Measurements from ENCODE around the gene COPE. TPM values are rescaled to one million over a fixed set of nuclear protein-coding genes. Genes with fewer than 3 reads are reported as not detected.
A peak's percentile ranks its signal among the peaks of the same experiment; 100 is the strongest.

The COPE gene
- polyA plus RNA-seq, 1 experiment, result 309 TPM

- Histone ChIP-seq H3K4me3 (ENCODE audit: low read depth, low read length) (no peak overlapping the region), H3K27me3 (ENCODE audit: control insufficient read depth, insufficient read depth, low read length) (peaks cover 7% of the 10 kb centered on the region), H3K36me3 (ENCODE audit: control insufficient read depth, insufficient read depth, low read length) (peaks cover 11% of the 10 kb centered on the region)
- POLR2A ChIA-PET, result no interaction called here
- DNase-seq (ENCODE audit: low read depth), result no peak
- CTCF ChIA-PET, result interaction anchor here (0.6 to 4.7 kb wide), 2 partner anchors 54 to 91 kb away, joined by 3 to 33 read pairs; no protein-coding TSS in a partner anchor
- TF ChIP-seq CTCF (IDR thresholded peaks at IDR 0.05; ENCODE audit: insufficient read depth, low read depth, low read length), result 0 out of 2 replicates have a peak, but pooled peaks have one; percentile 9
Measured at GRCh38 chr19:18896421-18896841, 22.8 kb downstream of the COPE start.

GRCh38 chr19:18895824-18896341, 23.3 kb downstream of the COPE start, which contains the start of gene CERS1:
TSS of gene CERS1 (minus strand) at chr19:18896158. CDS start at chr19:18896072, 86 bp downstream.
- no peak for DNase-seq (ENCODE audit: low read depth)
- peaks cover 8% of the 10 kb centered on the region; the same call in 1 of the 2 replicates for H3K36me3 ChIP-seq (ENCODE audit: control insufficient read depth, insufficient read depth, low read length)
- peak within 1 kb of the TSS; percentile 42 for H3K4me3 ChIP-seq (ENCODE audit: low read depth, low read length)
- H3K27me3 ChIP-seq (ENCODE audit: control insufficient read depth, insufficient read depth, low read length), result peaks cover 7% of the 10 kb centered on the region
- CTCF ChIA-PET, result interaction anchor here (0.6 to 4.7 kb wide), 3 partner anchors 29 to 92 kb away, joined by 3 to 33 read pairs (median 8); no protein-coding TSS in a partner anchor
- no peak for TF ChIP-seq CTCF (IDR thresholded peaks at IDR 0.05; ENCODE audit: insufficient read depth, low read depth, low read length)
- POLR2A ChIA-PET, result no interaction called here

GRCh38 chr19:18895038-18895823, 24.0 kb downstream of the COPE start:
- CTCF ChIA-PET, result interaction anchor here (0.6 to 4.7 kb wide), 6 partner anchors 29 to 727 kb away, joined by 3 to 33 read pairs (median 4); no protein-coding TSS in a partner anchor
- DNase-seq (ENCODE audit: low read depth), result no peak
- Histone ChIP-seq H3K4me3 (ENCODE audit: low read depth, low read length) (peak overlapping the region; percentile 42), H3K36me3 (ENCODE audit: control insufficient read depth, insufficient read depth, low read length) (peaks cover 6% of the 10 kb centered on the region; the same call in 1 of the 2 replicates), H3K27me3 (ENCODE audit: control insufficient read depth, insufficient read depth, low read length) (peaks cover 7% of the 10 kb centered on the region)
- TF ChIP-seq CTCF (IDR thresholded peaks at IDR 0.05; ENCODE audit: insufficient read depth, low read depth, low read length), result peak; percentile 51
- POLR2A ChIA-PET, result no interaction called here

- no peak for DNase-seq (ENCODE audit: low read depth)
- Histone ChIP-seq H3K27me3 (ENCODE audit: control insufficient read depth, insufficient read depth, low read length) (peaks cover 7% of the 10 kb centered on the region), H3K36me3 (ENCODE audit: control insufficient read depth, insufficient read depth, low read length) (peaks cover 3% of the 10 kb centered on the region; the same call in 1 of the 2 replicates), H3K4me3 (ENCODE audit: low read depth, low read length) (peak overlapping the region; percentile 42)
- ChIA-PET CTCF (interaction anchor here (0.6 to 4.7 kb wide), 8 partner anchors 9 to 1803 kb away, joined by 3 to 33 read pairs (median 3); no protein-coding TSS in a partner anchor), POLR2A (interaction anchor here (0.7 kb wide), 1 partner anchor 25 kb away, joined by 3 read pairs; the partner anchor contains the start of gene COPE)
- TF ChIP-seq CTCF (IDR thresholded peaks at IDR 0.05; ENCODE audit: insufficient read depth, low read depth, low read length), result no peak
Measured at GRCh38 chr19:18894254-18895037, 24.7 kb downstream of the COPE start.

Measured in BJ (cell line).